Neural cell (in vitro differentiated cells): ENCODE results near the gene ABCF2. TPM values are rescaled to one million over a fixed set of nuclear protein-coding genes. Genes with fewer than 3 reads are reported as not detected.

Experiments
- H2AFZ ChIP-seq: fragments of 200-600, 300-800 bp; sonication (generic), shearing (Covaris generic); 2 replicates; pipeline ENCODE4 v1.6.0; 2014; ENCODE audit warnings: low read depth, mild to moderate bottlenecking, antibody characterized with exemption, low read length, moderate library complexity
- H3F3A ChIP-seq: fragments of 200-600 bp; shearing (Covaris generic); 2 replicates; pipeline ENCODE4 v1.6.1; 2016; ENCODE audit warnings: mild to moderate bottlenecking, moderate library complexity, mixed read lengths, antibody characterized with exemption, low read length; ENCODE audit not compliant: insufficient read depth, poor library complexity, severe bottlenecking
- H3K27ac ChIP-seq: fragments of 200-600, 300-800 bp; sonication (generic), shearing (Covaris generic); 2 replicates; pipeline ENCODE4 v1.5.1; 2014; ENCODE audit warnings: mild to moderate bottlenecking, low read length, moderate library complexity
- H3K27me3 ChIP-seq: fragments of 300-800, 200-600 bp; sonication (generic), shearing (Covaris generic); 2 replicates; pipeline ENCODE4 v1.6.0; 2014; ENCODE audit warnings: mild to moderate bottlenecking, low read depth, low read length, moderate library complexity; ENCODE audit not compliant: insufficient read depth
- H3K36me3 ChIP-seq: fragments of 300-800, 200-600 bp; sonication (generic), shearing (Covaris generic); 2 replicates; pipeline ENCODE4 v1.5.1; 2014; ENCODE audit warnings: mild to moderate bottlenecking, antibody characterized with exemption, low read length, moderate library complexity; ENCODE audit not compliant: insufficient read depth
- H3K4me2 ChIP-seq: fragments of 300-800, 200-600 bp; sonication (generic), shearing (Covaris generic); 2 replicates; pipeline ENCODE4 v1.6.0; 2014; ENCODE audit warnings: mild to moderate bottlenecking, low read length
- H3K4me3 ChIP-seq: fragments of 300-800, 200-600 bp; sonication (generic), shearing (Covaris generic); 2 replicates; pipeline ENCODE4 v1.5.1; 2014; ENCODE audit warnings: mild to moderate bottlenecking, low read length, moderate library complexity
- H3K79me2 ChIP-seq: fragments of 200-600 bp; shearing (Covaris generic); replicated peaks from 2 replicates; pipeline ENCODE4 v1.6.0; 2014; ENCODE audit warnings: mild to moderate bottlenecking, low read length, moderate library complexity; ENCODE audit not compliant: insufficient read depth
- H3K9ac ChIP-seq: fragments of 300-800, 200-600 bp; sonication (generic), shearing (Covaris generic); 2 replicates; pipeline ENCODE4 v1.6.1; 2016; ENCODE audit warnings: mild to moderate bottlenecking, low read length, mixed read lengths
- H3K9me2 ChIP-seq: fragments of 200-600 bp; shearing (Covaris generic); 2 replicates; pipeline ENCODE4 v1.6.1; 2016; ENCODE audit warnings: mild to moderate bottlenecking, low read length, mixed read lengths; ENCODE audit not compliant: insufficient read depth
- H3K9me3 ChIP-seq: fragments of 200-600, 300-800 bp; sonication (generic), shearing (Covaris generic); 2 replicates; pipeline ENCODE4 v1.6.1; 2016; ENCODE audit warnings: mild to moderate bottlenecking, mixed run types, low read length, moderate library complexity, mixed read lengths
- H4K20me1 ChIP-seq: fragments of 200-600 bp; shearing (Covaris generic); 2 replicates; pipeline ENCODE4 v1.6.1; 2016; ENCODE audit warnings: mild to moderate bottlenecking, mixed run types; ENCODE audit not compliant: insufficient read depth
- EP300 ChIP-seq: fragments of 450-650 bp; conservative IDR thresholded peaks from 2 replicates; pipeline ENCODE4 v1.6.1; 2014; ENCODE audit warnings: antibody characterized with exemption, mild to moderate bottlenecking, moderate library complexity; ENCODE audit not compliant: poor library complexity, severe bottlenecking
- EZH2 ChIP-seq: fragments of 200-600, 300-800 bp; shearing (Covaris generic), sonication (generic); IDR thresholded peaks from 2 replicates; pipeline ENCODE4 v1.6.1; 2014; ENCODE audit warnings: antibody characterized with exemption, low read length, borderline replicate concordance, mild to moderate bottlenecking; ENCODE audit not compliant: insufficient read depth, poor library complexity, severe bottlenecking
- MXI1 ChIP-seq: fragments of 450-650 bp; conservative IDR thresholded peaks from 2 replicates; pipeline ENCODE4 v1.6.1; 2014; ENCODE audit warnings: antibody characterized with exemption, mild to moderate bottlenecking; ENCODE audit not compliant: poor library complexity, severe bottlenecking
- POLR2AphosphoS5 ChIP-seq: IDR thresholded peaks from 2 replicates; pipeline ENCODE4 v1.6.1; 2012
- RAD21 ChIP-seq: fragments of 450-650 bp; conservative IDR thresholded peaks from 2 replicates; pipeline ENCODE4 v1.6.1; 2014; ENCODE audit warnings: antibody characterized with exemption, mild to moderate bottlenecking, moderate library complexity
- SMC3 ChIP-seq: fragments of 450-650 bp; conservative IDR thresholded peaks from 2 replicates; pipeline ENCODE4 v1.6.1; 2014; ENCODE audit warnings: antibody characterized with exemption, mild to moderate bottlenecking, moderate library complexity; ENCODE audit not compliant: poor library complexity
- TAF1 ChIP-seq: IDR thresholded peaks from 2 replicates; pipeline ENCODE4 v1.6.1; 2012; ENCODE audit warnings: low read depth
- polyA plus RNA-seq: library from polyadenylated mRNA; depleted of rRNA; stranded (reverse); fragments of >200 nt; gene quantifications from 2 replicates; pipeline ENCODE4 v1.2.3, GENCODE V29; 2014
- TF ChIP-seq, protein P1 (sequence below): fragments of 450-650 bp; IDR thresholded peaks from 2 replicates; pipeline ENCODE4 v1.5.1; 2014; ENCODE audit warnings: antibody characterized with exemption, mild to moderate bottlenecking, moderate library complexity; ENCODE audit not compliant: poor library complexity, severe bottlenecking
- TF ChIP-seq, protein P2 (sequence below): IDR thresholded peaks from 2 replicates; pipeline ENCODE4 v1.6.1; 2012; ENCODE audit warnings: borderline replicate concordance

ABCF2 gene
- polyA plus RNA-seq, 1 donor from 2014 or later, result 32.7 TPM

DNA sequence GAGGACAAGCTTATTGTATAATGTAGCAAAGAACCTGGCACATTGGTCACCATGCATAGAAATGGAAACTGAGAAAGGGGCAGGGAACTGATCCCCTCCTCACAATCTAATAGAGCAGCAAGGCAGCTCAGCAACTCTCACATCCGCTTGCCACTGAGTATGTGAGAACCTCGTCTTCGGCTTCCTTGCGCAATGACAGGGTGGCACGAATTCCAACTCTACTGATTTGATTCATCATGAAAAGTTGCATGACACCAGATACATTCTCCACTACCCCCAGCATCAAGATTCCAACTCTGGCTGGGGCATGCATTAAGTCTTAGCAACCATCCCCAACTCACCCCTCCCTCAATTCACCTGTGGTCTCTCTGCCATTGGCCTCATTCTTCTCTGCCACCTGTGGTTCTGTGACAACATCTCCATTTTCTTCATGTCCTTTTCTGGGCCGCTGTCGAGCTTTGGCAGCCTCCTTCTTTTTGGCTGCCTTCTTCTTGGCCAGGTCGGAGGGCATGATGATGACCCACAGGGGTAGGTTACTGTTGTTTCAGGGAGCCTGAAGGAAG is 976 bp downstream of the ABCF2 start:
- Histone ChIP-seq H3K9me3 (no peaks in the 10 kb centered on the region), H2AFZ (no peak overlapping the region), H3K9me2 (no peaks in the 10 kb centered on the region), H3K36me3 (no peaks in the 10 kb centered on the region), H3K9ac (peak overlapping the region; percentile 69), H3K79me2 (peaks cover 16% of the 10 kb centered on the region), H3K27ac (no peak overlapping the region), H3F3A (peaks cover 3% of the 10 kb centered on the region), H3K4me3 (peak overlapping the region; percentile 96), H3K4me2 (peak overlapping the region; percentile 94), H3K27me3 (no peaks in the 10 kb centered on the region), H4K20me1 (no peaks in the 10 kb centered on the region)
- TF ChIP-seq, protein P1, sequence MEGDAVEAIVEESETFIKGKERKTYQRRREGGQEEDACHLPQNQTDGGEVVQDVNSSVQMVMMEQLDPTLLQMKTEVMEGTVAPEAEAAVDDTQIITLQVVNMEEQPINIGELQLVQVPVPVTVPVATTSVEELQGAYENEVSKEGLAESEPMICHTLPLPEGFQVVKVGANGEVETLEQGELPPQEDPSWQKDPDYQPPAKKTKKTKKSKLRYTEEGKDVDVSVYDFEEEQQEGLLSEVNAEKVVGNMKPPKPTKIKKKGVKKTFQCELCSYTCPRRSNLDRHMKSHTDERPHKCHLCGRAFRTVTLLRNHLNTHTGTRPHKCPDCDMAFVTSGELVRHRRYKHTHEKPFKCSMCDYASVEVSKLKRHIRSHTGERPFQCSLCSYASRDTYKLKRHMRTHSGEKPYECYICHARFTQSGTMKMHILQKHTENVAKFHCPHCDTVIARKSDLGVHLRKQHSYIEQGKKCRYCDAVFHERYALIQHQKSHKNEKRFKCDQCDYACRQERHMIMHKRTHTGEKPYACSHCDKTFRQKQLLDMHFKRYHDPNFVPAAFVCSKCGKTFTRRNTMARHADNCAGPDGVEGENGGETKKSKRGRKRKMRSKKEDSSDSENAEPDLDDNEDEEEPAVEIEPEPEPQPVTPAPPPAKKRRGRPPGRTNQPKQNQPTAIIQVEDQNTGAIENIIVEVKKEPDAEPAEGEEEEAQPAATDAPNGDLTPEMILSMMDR, result no peak
- TF ChIP-seq EP300 (no peak), RAD21 (no peak), EZH2 (no peak)

DNA sequence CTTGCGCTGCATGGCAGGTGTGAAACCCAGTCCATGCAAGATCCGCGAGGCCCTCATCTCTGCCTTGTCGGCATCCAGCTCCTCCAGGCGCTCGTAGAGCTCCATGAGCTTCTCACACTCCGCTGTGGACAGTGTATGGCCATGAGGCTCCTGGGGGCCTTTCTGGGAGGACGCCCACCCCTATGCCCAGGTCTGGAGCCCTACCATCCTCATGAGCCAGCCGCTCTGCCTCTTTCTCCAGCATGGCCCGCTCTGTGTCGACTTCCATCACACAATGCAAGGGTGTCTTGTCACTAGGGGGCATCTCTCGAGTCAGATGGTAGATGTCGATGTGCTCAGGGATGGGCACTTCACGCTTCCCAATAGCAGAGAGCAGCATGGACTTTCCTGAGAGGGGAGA is 3.3 kb downstream of the ABCF2 start:
- H3K9me2 ChIP-seq, result no peaks in the 10 kb centered on the region
- H3K27ac ChIP-seq, result no peak overlapping the region
- no peaks in the 10 kb centered on the region for H3K36me3 ChIP-seq
- TF ChIP-seq TAF1, result no peak
- no peak for TF ChIP-seq MXI1
- TF ChIP-seq POLR2AphosphoS5, result no peak
- TF ChIP-seq, protein P1, result no peak
- TF ChIP-seq EZH2, result no peak
- no peak for TF ChIP-seq RAD21
- TF ChIP-seq, protein P2, sequence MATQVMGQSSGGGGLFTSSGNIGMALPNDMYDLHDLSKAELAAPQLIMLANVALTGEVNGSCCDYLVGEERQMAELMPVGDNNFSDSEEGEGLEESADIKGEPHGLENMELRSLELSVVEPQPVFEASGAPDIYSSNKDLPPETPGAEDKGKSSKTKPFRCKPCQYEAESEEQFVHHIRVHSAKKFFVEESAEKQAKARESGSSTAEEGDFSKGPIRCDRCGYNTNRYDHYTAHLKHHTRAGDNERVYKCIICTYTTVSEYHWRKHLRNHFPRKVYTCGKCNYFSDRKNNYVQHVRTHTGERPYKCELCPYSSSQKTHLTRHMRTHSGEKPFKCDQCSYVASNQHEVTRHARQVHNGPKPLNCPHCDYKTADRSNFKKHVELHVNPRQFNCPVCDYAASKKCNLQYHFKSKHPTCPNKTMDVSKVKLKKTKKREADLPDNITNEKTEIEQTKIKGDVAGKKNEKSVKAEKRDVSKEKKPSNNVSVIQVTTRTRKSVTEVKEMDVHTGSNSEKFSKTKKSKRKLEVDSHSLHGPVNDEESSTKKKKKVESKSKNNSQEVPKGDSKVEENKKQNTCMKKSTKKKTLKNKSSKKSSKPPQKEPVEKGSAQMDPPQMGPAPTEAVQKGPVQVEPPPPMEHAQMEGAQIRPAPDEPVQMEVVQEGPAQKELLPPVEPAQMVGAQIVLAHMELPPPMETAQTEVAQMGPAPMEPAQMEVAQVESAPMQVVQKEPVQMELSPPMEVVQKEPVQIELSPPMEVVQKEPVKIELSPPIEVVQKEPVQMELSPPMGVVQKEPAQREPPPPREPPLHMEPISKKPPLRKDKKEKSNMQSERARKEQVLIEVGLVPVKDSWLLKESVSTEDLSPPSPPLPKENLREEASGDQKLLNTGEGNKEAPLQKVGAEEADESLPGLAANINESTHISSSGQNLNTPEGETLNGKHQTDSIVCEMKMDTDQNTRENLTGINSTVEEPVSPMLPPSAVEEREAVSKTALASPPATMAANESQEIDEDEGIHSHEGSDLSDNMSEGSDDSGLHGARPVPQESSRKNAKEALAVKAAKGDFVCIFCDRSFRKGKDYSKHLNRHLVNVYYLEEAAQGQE, result no peak
- TF ChIP-seq EP300, result no peak
- no peak for TF ChIP-seq SMC3
- no peaks in the 10 kb centered on the region for H3K27me3 ChIP-seq
- no peak overlapping the region for H3K9ac ChIP-seq
- H2AFZ ChIP-seq, result no peak overlapping the region
- H3K4me3 ChIP-seq, result no peak overlapping the region
- H4K20me1 ChIP-seq, result no peaks in the 10 kb centered on the region
- peaks cover 16% of the 10 kb centered on the region for H3K79me2 ChIP-seq
- H3K9me3 ChIP-seq, result no peaks in the 10 kb centered on the region
- H3F3A ChIP-seq, result peaks cover 3% of the 10 kb centered on the region
- no peak overlapping the region for H3K4me2 ChIP-seq
